ENCODE measurements around the gene MEIKIN.

Gene MEIKIN, protein sequence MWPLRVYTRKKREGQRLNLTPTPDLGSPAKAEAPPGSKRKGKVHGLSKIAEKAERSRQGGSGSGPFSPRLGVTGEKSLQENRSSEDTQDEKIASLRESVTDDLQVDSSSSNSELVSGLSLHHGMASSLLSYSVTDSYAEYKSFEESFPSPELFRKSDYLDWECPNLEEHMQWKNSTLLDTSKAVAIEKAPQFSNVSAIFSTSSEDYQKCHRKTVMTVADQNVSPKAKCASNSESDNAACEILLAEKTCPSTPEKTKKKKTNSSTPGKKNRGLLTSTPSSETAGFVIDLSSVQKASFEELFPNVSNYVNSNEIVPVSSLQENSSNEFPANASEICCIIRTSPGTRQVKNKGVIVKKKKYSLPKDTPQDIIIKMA

DNA sequence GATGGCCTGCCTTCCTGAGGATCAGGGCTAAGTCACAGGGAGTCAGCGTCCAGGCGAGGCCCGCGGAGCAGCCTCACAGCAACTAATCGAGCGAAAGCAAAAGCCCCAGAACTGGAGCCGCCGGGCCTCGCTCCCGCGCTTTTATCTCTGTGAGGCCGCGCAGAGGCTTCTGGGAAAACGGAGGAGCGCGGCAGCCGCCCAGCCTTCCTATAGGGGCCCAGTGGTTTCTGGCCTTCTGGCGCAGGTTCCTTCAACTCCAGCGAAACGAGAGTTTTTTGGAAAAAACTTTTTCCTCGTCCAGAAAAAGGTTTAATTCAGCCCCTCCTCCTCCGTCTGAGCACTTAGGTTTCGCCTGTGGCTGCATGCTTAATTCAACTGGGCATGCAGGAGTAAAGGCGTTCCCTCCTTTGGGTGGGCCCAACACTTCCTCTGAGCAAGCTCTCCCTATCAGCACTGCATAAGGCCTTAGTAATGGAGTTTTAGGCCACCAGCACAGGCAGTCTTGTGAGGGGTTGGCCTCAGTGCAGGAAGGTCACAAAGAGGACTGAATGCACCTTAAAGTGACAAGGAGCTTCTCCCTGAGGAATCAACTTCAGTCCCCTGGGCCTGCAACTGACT is at the start of gene MEIKIN:
Gene MEIKIN, minus strand, starts transcription at position 113 of the 618 bp plus-strand sequence. CDS start 158 bp downstream, outside the sequence.
- no peak for DNase-seq

DNA sequence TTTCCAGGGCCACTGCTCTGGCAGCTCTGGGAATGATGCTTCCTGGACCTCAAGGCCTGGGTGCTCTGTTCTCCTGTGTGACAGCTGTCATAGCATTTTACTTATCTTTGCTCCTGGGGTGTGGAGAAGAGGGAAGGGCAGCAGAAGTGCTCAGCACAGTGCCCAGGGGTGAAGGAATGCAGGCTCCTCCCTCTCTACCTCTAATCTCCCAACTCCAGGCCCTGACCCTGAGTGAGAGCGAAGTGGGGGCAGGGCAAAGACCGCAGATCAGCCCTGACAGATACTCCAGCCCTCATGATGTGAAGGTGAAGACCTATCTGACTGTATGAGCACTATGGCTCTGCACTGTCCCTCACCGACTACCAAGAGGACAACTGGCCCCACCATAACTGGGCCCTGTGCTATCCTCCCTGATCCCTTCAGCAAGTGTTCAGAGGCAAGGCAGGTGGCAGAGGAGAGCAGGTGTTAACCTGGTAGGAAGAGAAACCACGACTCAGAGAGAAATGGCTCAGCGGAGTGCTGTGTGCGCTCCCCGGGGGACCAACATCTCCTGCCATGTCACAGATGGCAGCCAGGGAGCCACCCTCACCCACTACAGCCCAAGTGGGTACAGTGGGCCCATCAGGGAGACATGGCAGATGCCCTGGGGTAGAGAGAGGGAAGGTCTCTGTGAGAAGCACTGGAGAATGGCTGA is 49.2 kb upstream of the MEIKIN start:
- DNase-seq (no peak), ATAC-seq (no peak)
- Mint-ChIP-seq H3K4me3 (no peak overlapping the region), H3K27ac (no peak overlapping the region), H3K9me3 (no peaks in the 10 kb centered on the region), H3K27me3 (no peaks in the 10 kb centered on the region), H3K4me1 (peaks cover 11% of the 10 kb centered on the region), H3K36me3 (ENCODE audit: low read depth) (no peaks in the 10 kb centered on the region)

More for the DNA sequence above, at the start of gene MEIKIN:
- no peak for ATAC-seq
- H3K27me3 Mint-ChIP-seq: no peaks in the 10 kb centered on the region
- no peak within 1 kb of the TSS for H3K4me3 Mint-ChIP-seq
- no peaks in the 10 kb centered on the region for H3K9me3 Mint-ChIP-seq
- no peaks in the 10 kb centered on the region for H3K4me1 Mint-ChIP-seq
- peaks cover 2% of the 10 kb centered on the region for H3K36me3 Mint-ChIP-seq (ENCODE audit: low read depth)
- no peak within 1 kb of the TSS for H3K27ac Mint-ChIP-seq

DNA sequence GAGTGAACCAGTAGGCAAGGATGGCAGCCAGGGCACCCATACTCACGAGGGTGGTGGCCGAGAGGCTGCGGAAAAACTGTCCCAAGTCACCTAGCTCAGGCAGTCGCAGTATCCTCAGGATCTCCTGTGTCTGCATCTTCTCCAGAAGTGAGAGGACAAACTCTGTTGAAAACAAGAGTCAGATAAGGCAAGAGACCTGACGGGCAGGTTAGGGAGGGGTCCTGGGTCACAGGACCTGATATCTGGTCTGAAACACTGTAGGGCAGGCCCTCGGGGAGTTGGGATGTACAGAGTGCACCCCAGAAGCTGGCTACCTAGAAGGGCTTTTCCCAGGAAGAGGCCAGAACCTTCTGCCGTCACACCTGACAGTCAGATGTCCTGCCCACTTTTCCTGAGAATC is 48.6 kb upstream of the MEIKIN start:
- H3K9me3 Mint-ChIP-seq: no peaks in the 10 kb centered on the region

DNA sequence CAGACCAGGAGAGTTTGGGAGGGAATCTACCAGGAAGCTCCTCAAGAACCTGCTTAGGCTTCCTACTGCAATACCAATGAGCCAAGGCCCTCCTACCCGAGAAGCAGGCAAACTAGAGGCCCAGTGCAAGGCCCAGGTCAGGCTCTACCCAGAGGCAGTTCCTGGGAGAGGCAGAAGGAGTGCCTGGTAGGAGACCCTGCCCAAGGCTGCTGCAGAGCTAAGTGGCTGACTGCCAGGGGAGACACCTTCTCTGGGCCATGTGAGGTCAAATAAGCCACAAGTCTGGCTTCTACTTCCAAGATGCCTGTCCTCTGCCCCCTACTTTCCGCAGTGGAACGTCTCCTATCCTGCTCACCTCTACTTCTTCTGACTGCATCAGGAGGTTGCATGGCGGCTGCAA is 48.2 kb upstream of the MEIKIN start:
- no peak overlapping the region for H3K27ac Mint-ChIP-seq
- no peaks in the 10 kb centered on the region for H3K27me3 Mint-ChIP-seq
- ATAC-seq (no peak), DNase-seq (no peak)
- no peaks in the 10 kb centered on the region for H3K36me3 Mint-ChIP-seq (ENCODE audit: low read depth)
- H3K4me3 Mint-ChIP-seq: no peak overlapping the region
- no peaks in the 10 kb centered on the region for H3K9me3 Mint-ChIP-seq
- H3K4me1 Mint-ChIP-seq: peaks cover 8% of the 10 kb centered on the region

More for the DNA sequence above, 48.6 kb upstream of the MEIKIN start:
- ATAC-seq: no peak
- DNase-seq: no peak
- no peak overlapping the region for H3K4me3 Mint-ChIP-seq
- H3K4me1 Mint-ChIP-seq: peaks cover 10% of the 10 kb centered on the region
- no peak overlapping the region for H3K27ac Mint-ChIP-seq
- no peaks in the 10 kb centered on the region for H3K36me3 Mint-ChIP-seq (ENCODE audit: low read depth)
- H3K27me3 Mint-ChIP-seq: no peaks in the 10 kb centered on the region

DNA sequence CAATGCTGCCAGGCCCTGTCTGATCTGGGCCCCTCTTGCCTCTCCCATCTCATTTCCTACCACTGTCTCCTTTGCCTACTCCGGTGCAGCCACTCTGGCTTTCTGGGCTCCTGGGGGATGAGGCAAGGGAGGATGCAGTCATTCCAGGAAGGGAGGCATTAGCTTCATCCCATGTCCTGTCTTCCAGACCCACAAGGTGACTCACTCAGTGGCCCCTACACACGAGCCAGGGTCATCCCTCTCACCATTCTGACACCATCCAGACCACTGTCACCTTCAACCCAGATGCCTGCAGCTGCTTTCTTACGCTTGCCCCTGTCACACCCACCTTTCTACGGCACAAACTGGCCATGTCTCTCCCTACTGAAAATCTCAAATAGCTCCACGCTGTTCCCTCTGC is 46.9 kb upstream of the MEIKIN start:
- no peak for ATAC-seq
- DNase-seq: no peak
- H3K4me1 Mint-ChIP-seq: peaks cover 3% of the 10 kb centered on the region
- no peaks in the 10 kb centered on the region for H3K36me3 Mint-ChIP-seq (ENCODE audit: low read depth)
- no peak overlapping the region for H3K4me3 Mint-ChIP-seq
- H3K27ac Mint-ChIP-seq: no peak overlapping the region
- H3K27me3 Mint-ChIP-seq: no peaks in the 10 kb centered on the region
- no peaks in the 10 kb centered on the region for H3K9me3 Mint-ChIP-seq

DNA sequence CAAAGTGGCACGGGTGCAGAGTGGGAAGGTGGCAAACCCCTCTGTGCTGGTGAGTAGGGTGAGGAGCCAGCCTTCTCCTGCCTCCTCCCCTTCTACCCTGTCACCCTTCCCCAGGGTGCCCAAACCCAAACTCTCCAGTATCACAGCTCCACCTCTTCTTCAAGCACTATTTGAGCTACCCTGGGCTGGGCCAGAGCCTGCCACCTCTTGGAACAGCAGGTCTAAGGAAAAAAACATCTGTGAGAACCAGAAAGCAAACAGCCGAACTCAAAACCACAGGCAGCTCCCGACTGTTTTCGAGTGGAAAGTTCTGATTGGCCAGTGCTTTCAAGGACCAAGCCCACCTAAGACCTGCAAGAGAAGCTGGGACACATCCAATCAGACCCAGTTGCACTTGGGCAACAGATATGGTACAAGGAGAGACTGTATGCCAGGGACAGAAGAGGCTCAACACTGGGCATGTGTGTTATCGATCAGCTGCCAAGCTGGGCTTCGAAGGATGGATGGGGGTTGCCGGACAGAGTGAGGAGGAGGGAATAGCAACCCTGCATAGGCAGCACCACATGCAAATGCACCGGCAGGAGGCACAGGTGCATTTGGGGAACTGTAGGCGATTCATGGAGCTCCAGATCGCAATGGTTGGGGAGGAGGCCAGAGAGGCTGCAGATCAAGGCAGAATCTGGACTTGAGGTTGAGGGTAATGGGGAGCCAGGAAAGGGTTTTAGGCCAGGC is 46.3 kb upstream of the MEIKIN start:
- Mint-ChIP-seq H3K9me3 (no peaks in the 10 kb centered on the region), H3K4me1 (peaks cover 2% of the 10 kb centered on the region), H3K4me3 (no peak overlapping the region), H3K36me3 (ENCODE audit: low read depth) (no peaks in the 10 kb centered on the region), H3K27me3 (no peaks in the 10 kb centered on the region), H3K27ac (no peak overlapping the region)
- no peak for DNase-seq
- no peak for ATAC-seq

DNA sequence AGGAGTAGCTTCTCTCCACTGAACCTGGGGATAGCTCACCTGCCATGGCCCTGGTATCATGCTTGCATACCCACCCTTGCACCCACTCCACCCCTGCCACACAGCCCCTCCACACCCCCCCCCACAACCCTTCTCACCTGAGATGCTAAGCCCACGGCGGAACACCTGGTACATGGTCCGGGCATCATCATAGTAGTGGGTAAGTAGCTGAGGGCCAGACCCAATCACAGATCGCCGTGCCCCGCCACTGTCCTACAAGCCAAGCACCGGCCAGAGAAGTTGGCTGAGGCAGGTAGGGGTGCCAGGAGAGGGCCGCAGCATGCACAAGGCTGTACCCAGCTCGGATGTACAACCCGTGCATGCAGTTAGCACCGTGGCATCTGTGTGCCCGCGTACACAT is 45.3 kb upstream of the MEIKIN start:
- no peaks in the 10 kb centered on the region for H3K9me3 Mint-ChIP-seq
- no peak for DNase-seq
- peaks cover 3% of the 10 kb centered on the region for H3K36me3 Mint-ChIP-seq (ENCODE audit: low read depth)
- H3K4me1 Mint-ChIP-seq: no peaks in the 10 kb centered on the region
- no peak for ATAC-seq
- H3K27me3 Mint-ChIP-seq: no peaks in the 10 kb centered on the region
- H3K27ac Mint-ChIP-seq: no peak overlapping the region
- no peak overlapping the region for H3K4me3 Mint-ChIP-seq

DNA sequence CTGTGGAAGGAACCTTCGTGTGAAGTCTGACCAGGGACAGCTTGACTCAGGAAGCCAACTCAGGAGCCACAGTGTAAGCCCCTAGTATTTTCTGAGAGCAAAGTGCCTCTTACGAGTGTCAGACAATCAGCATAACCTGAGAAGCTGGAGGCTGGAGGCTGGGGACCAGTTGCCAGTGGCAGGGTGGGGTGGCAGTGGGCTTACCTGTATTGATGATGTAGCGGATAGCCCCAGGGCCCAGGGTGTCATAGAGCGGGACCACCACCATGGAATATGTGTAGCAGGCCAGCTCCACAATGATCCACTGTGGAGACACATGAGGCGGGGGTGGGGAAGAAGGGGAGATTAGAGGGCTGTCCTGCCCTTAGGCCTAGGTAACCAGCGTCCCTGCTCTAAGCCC is 43.1 kb upstream of the MEIKIN start:
- Mint-ChIP-seq H3K27ac (no peak overlapping the region), H3K27me3 (no peaks in the 10 kb centered on the region)
- no peak for ATAC-seq

DNA sequence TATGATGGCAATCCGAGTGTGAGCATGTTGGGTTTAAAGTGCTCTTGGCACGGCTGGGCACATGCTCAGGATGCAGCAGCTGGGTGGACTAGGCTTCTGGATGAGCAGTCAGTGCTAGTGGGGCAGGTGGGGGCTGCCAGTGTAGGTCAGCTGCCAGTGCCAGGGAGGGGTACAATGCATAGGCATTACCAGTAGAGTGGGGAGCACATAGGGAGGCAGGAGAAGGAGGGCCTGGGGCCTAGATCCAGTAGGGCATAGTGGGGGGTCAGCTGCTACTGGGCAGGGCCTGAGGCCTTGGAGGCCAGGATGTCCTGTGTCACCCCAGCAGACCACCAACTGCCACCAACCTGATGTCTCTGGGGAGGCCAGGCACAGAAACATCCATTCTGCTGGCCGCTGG is 41.8 kb upstream of the MEIKIN start:
- Mint-ChIP-seq H3K4me3 (no peak overlapping the region), H3K4me1 (peaks cover 11% of the 10 kb centered on the region), H3K27me3 (no peaks in the 10 kb centered on the region), H3K36me3 (ENCODE audit: low read depth) (peaks cover 8% of the 10 kb centered on the region), H3K27ac (no peak overlapping the region), H3K9me3 (no peaks in the 10 kb centered on the region)
- ATAC-seq (no peak), DNase-seq (no peak)

More for the DNA sequence above, 43.1 kb upstream of the MEIKIN start:
- H3K9me3 Mint-ChIP-seq: no peaks in the 10 kb centered on the region
- no peak overlapping the region for H3K4me3 Mint-ChIP-seq
- DNase-seq: no peak
- H3K36me3 Mint-ChIP-seq (ENCODE audit: low read depth): peaks cover 3% of the 10 kb centered on the region
- H3K4me1 Mint-ChIP-seq: peaks cover 3% of the 10 kb centered on the region

DNA sequence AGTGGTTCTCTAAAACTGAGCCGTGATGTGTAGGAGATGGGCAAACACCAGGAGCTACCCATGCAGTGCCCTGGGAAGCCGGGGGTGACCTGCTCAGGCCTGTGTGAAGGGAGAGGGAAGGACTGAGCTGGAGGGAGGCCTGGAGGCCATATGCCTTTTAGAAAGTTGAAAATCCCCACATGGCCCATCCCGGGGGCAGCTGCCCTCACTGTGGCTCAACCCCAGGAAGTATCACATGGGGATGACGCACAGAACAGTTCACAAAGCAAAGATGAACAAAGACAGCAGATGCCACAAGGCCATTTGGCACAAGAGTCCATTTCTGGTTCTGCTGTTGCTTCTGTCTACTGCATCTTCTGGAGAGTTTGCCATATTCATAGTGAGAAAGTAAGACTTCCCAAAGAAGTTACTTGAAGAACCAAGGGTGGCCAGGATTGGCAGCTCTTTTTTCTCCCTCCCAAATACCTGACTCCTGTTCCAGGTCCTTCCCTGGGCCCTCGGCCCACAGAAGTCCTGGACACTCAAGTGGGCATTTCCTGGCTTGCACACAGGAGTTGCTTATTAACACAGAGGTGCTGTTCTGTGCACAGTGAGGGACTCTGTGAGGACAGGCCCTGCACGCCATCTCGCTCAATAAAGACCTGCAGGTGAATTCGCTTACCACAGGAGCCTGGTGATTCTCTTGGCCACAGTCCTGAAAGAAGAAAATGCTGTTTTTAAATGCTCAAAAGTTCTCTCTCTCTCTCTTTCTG is 40.9 kb upstream of the MEIKIN start:
- ATAC-seq (no peak), DNase-seq (no peak)
- no peak overlapping the region for H3K27ac Mint-ChIP-seq
- H3K4me1 Mint-ChIP-seq: peaks cover 11% of the 10 kb centered on the region
- no peak overlapping the region for H3K4me3 Mint-ChIP-seq
- H3K9me3 Mint-ChIP-seq: no peaks in the 10 kb centered on the region
- peaks cover 11% of the 10 kb centered on the region for H3K36me3 Mint-ChIP-seq (ENCODE audit: low read depth)
- H3K27me3 Mint-ChIP-seq: no peaks in the 10 kb centered on the region

DNA sequence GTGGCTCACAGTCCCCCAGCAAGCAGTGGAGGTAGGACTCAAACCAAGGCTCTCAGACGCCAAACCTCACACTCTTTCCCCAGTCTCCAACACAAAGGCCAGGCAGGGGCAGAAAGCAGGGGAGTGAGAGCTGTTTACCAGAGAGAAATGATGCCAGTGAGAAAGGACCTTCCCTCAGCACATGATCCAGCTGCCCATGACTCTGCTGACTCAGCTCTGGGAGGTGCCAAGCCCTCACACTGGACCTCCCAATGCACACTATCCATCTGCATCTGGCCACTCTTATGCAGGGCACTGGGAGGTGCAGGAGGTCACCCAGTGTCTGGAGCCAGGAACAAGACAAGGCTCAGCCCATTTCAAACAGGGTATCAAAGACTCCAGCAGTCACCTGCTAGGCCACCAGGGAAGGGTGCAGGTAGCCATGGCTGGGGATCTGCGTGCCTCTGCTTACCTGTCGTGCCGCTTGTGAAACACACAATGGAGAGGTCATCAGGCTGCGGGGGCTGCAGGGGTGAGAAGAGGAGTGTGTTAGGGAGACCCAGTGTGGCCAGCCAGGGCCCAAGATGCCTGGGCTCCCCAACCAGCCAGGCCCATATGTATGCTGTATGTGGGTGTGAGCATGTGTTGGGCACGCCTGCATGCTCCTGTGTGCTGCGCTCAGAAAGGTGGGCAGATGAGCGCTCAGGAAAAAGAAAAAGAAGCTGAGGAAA is 39.6 kb upstream of the MEIKIN start:
- Mint-ChIP-seq H3K27ac (no peak overlapping the region), H3K4me3 (no peak overlapping the region), H3K36me3 (ENCODE audit: low read depth) (peaks cover 11% of the 10 kb centered on the region), H3K27me3 (no peaks in the 10 kb centered on the region), H3K4me1 (peaks cover 11% of the 10 kb centered on the region), H3K9me3 (no peaks in the 10 kb centered on the region)
- DNase-seq (no peak), ATAC-seq (no peak)

DNA sequence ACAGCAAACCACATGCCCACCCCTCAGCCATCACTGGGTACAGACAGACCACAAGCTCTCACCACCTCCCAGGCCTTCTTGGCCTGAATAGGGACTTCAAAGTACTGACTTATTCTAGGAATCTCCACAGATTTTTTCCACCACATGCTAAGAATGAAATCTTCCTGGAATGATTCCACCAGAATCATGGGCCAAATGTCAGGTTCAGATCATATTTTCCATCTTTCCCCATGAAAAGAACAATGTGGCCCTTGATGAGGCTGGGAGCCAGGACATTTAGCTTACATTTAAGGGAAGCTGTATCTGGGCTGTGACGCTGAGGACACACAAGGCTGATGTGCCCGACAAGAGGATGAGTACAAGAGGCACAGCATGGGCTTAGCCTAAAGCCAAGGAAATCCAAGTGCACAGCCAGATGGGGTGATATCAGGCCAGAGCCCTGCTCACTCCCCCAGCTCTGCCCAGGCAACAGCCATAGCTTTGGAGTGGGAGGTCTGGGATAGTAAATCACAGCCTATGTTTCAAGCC is 37.8 kb upstream of the MEIKIN start:
- Mint-ChIP-seq H3K27me3 (no peaks in the 10 kb centered on the region), H3K4me3 (no peak overlapping the region), H3K27ac (no peak overlapping the region), H3K4me1 (peaks cover 11% of the 10 kb centered on the region), H3K9me3 (no peaks in the 10 kb centered on the region), H3K36me3 (ENCODE audit: low read depth) (peaks cover 11% of the 10 kb centered on the region)
- DNase-seq: no peak
- no peak for ATAC-seq

DNA sequence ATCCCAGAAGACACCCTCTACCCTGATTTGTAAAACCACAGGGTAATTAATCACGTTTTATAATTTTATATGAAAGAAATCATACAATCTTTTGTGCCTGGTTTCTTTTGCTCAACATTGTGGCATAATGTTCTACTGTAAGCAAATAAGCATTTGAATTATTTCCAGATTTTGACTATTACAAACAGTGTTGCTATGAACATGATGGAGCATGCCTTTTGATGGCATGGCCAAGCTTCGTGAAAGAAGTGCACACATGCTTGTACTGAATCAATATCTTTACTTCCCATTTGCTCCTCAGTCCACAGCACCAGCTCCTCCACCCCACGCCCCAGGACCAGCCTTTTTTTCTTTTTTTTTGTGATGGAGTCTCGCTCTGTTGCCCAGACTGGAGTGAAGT is 36.1 kb upstream of the MEIKIN start:
- ATAC-seq (no peak), DNase-seq (no peak)
- Mint-ChIP-seq H3K9me3 (no peaks in the 10 kb centered on the region), H3K4me1 (peaks cover 27% of the 10 kb centered on the region), H3K27ac (no peak overlapping the region), H3K4me3 (no peak overlapping the region), H3K36me3 (ENCODE audit: low read depth) (peaks cover 11% of the 10 kb centered on the region), H3K27me3 (no peaks in the 10 kb centered on the region)
